ENCODE results near the gene CDH22. TPM values are rescaled to one million over a fixed set of nuclear protein-coding genes. Genes with fewer than 3 reads are reported as not detected.

Gene CDH22
- total RNA-seq, 3 donors from 2014 or later, result 0.15 to 0.66 (median 0.16) TPM

GRCh38 chr20:46174469-46175126, 133.7 kb downstream of the CDH22 start:
- H3K36me3 ChIP-seq, result no peaks in the 10 kb centered on the region
- H3K4me1 ChIP-seq, result no peaks in the 10 kb centered on the region
- intact Hi-C loops (cut with DNase I; ENCODE audit: low total_unique reads), result no loop called here
- DNase-seq (ENCODE audit: low spot score in 2 of 2), result peak; percentile 27 to 62
- no peak overlapping the region for H3K27ac ChIP-seq
- peak overlapping the region in 2 of 3 donors; percentile 22 to 60 for H3K4me3 ChIP-seq
- TF ChIP-seq CTCF (IDR thresholded peaks at IDR 0.05) (peak in 2 of 3 donors; percentile 22 to 33), POLR2AphosphoS5 (IDR thresholded peaks at IDR 0.05) (no peak)
- H3K9me3 ChIP-seq, result no peaks in the 10 kb centered on the region
- H3K27me3 ChIP-seq, result peaks cover 13 to 59% of the 10 kb centered on the region in 2 donors

- Histone ChIP-seq H3K27me3 (peaks cover 13 to 59% of the 10 kb centered on the region in 2 donors), H3K4me3 (peak overlapping the region in 1 of 3 donors; percentile 60), H3K27ac (no peak overlapping the region), H3K9me3 (no peaks in the 10 kb centered on the region), H3K36me3 (no peaks in the 10 kb centered on the region), H3K4me1 (no peaks in the 10 kb centered on the region)
- no peak for DNase-seq (ENCODE audit: low spot score in 2 of 2)
- intact Hi-C loops (cut with DNase I; ENCODE audit: low total_unique reads), result no loop called here
- TF ChIP-seq CTCF (IDR thresholded peaks at IDR 0.05) (no peak), POLR2A (IDR thresholded peaks at IDR 0.05) (no peak), POLR2AphosphoS5 (IDR thresholded peaks at IDR 0.05) (no peak)
These were observed 134.4 kb downstream of the CDH22 start for GRCh38 chr20:46173652-46174468.

DNA sequence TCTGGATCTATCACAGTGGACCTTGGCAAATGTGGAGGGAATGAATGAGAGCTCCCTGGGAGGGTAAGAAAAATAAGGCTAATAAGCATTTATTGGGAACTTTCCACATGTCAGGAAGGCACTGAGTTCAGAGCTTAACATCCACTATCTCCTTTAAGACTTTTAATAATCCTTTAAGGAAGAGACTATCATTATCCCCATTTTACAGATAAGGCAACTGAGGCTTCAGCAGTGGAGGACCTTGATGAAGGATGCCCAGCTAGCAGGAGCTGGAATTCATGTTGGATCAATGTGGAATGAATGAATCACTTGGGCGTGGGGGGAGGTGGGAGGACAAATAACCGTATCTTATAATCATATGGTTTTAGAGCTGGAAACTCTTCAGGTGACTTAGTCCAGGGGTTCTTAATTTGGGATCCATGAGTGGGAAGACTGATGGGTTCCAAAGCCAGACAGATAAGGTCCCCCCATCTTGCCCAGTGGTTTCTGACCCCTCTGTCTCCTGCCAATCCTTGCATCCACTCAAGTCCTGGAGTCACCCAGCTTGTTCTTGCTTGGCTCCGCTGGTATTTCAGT, 135.2 kb downstream of the CDH22 start:
- Histone ChIP-seq H3K36me3 (no peaks in the 10 kb centered on the region), H3K9me3 (no peaks in the 10 kb centered on the region), H3K4me1 (no peaks in the 10 kb centered on the region), H3K27me3 (peaks cover 13 to 59% of the 10 kb centered on the region in 2 donors), H3K27ac (no peak overlapping the region), H3K4me3 (no peak overlapping the region)
- intact Hi-C loops (cut with DNase I; ENCODE audit: low total_unique reads), result no loop called here
- DNase-seq (ENCODE audit: low spot score in 2 of 2), result no peak
- TF ChIP-seq CTCF (IDR thresholded peaks at IDR 0.05), result no peak
- no peak for TF ChIP-seq POLR2AphosphoS5 (IDR thresholded peaks at IDR 0.05)
- no peak for TF ChIP-seq POLR2A (IDR thresholded peaks at IDR 0.05)

DNA sequence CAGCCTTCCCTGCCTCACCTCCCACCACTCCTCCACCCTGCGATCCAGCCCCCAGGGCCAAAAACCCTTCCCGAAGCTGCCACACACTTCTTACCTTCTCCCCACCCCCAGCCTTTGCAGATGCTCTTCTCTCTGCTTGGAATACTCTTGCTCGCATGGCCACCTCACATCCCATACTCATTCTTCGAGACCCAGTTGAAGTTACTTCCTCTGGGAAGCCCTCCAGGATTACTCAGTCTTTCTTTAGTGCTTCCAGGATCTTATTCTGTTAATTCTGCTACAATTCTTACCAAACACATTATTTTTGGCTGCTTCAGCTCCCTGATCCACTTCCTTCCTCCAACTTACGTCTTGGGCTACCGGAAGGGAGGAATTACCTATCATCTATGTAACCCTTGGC, 135.8 kb downstream of the CDH22 start:
- Histone ChIP-seq H3K36me3 (no peaks in the 10 kb centered on the region), H3K27me3 (peaks cover 13 to 59% of the 10 kb centered on the region in 2 donors), H3K27ac (no peak overlapping the region), H3K9me3 (no peaks in the 10 kb centered on the region), H3K4me1 (no peaks in the 10 kb centered on the region), H3K4me3 (no peak overlapping the region)
- intact Hi-C loops (cut with DNase I; ENCODE audit: low total_unique reads), result no loop called here
- DNase-seq (ENCODE audit: low spot score in 2 of 2), result no peak
- TF ChIP-seq POLR2A (IDR thresholded peaks at IDR 0.05), result no peak
- TF ChIP-seq CTCF (IDR thresholded peaks at IDR 0.05), result no peak
- no peak for TF ChIP-seq POLR2AphosphoS5 (IDR thresholded peaks at IDR 0.05)

DNA sequence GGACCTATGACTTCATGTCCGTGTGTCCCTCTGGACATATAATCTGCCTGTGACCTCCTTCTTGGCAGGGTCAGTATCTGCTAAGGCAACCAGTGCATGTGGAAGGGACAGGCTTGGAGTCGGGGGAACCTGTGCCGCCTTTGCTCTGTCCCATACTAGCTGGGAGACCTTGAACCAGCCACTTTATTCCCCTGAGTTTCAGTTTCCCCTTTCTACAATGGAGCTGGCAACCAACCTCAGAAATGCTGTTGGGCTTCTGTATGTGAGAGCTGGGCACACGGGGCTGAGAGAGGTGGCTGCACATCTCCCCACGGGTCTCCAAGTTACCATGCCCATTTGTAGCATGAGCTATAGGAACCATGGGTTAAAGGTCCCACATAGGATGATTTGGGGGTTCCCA, 136.4 kb downstream of the CDH22 start:
- DNase-seq (ENCODE audit: low spot score in 2 of 2), result no peak
- Histone ChIP-seq H3K4me1 (no peaks in the 10 kb centered on the region), H3K36me3 (no peaks in the 10 kb centered on the region), H3K4me3 (no peak overlapping the region), H3K9me3 (no peaks in the 10 kb centered on the region), H3K27ac (no peak overlapping the region), H3K27me3 (peaks cover 13 to 56% of the 10 kb centered on the region in 2 donors)
- TF ChIP-seq POLR2A (IDR thresholded peaks at IDR 0.05), result no peak
- TF ChIP-seq CTCF (IDR thresholded peaks at IDR 0.05), result no peak
- no peak for TF ChIP-seq POLR2AphosphoS5 (IDR thresholded peaks at IDR 0.05)
- intact Hi-C loops (cut with DNase I; ENCODE audit: low total_unique reads), result no loop called here
